Small intestine (tissue), 16 donors: ENCODE results near the gene VDAC2. TPM values are rescaled to one million over a fixed set of nuclear protein-coding genes. Genes with fewer than 3 reads are reported as not detected.

ENCODE experiments used
- DNase-seq, 2 donors: peaks; one replicate each; pipeline versions ENCODE4 v3.0.0 to v3.0.0-alpha.2; 2013
- FAIRE-seq: peaks from 2 replicates; lab custom pipeline; 2012; peaks lifted over from hg19 to GRCh38; lab: Jason Lieb, UNC
- H3K27ac ChIP-seq, 3 donors: one replicate each; pipeline ENCODE4 v1.5.1; 2013; ENCODE audit warnings: low read length in 2 of 3, mild to moderate bottlenecking in 2 of 3, control low read depth in 1 of 3, inconsistent platforms in 1 of 3, low read depth in 1 of 3, moderate library complexity in 1 of 3
- H3K27me3 ChIP-seq, 3 donors: one replicate each; pipeline ENCODE4 v1.6.1; 2013; ENCODE audit warnings: low read length in 3 of 3, inconsistent platforms in 1 of 3; ENCODE audit not compliant: control insufficient read depth in 3 of 3, insufficient read depth in 3 of 3
- H3K36me3 ChIP-seq, 3 donors: one replicate each; pipeline ENCODE4 v1.6.1; 2013; ENCODE audit warnings: low read length in 3 of 3, inconsistent platforms in 1 of 3, low read depth in 1 of 3, mild to moderate bottlenecking in 1 of 3, moderate library complexity in 1 of 3; ENCODE audit not compliant: control insufficient read depth in 3 of 3, insufficient read depth in 2 of 3
- H3K4me1 ChIP-seq, 3 donors: one replicate each; pipeline ENCODE4 v1.6.1; 2013; ENCODE audit warnings: low read length in 2 of 3, inconsistent platforms in 1 of 3, low read depth in 1 of 3, mild to moderate bottlenecking in 1 of 3, moderate library complexity in 1 of 3; ENCODE audit not compliant: control insufficient read depth in 3 of 3, insufficient read depth in 2 of 3
- H3K4me3 ChIP-seq, 3 donors: one replicate each; pipeline ENCODE4 v1.5.1; 2013; ENCODE audit warnings: low read length in 3 of 3, control low read depth in 1 of 3, inconsistent platforms in 1 of 3, low read depth in 1 of 3, mild to moderate bottlenecking in 1 of 3, moderate library complexity in 1 of 3
- H3K9me3 ChIP-seq, 2 donors: one replicate each; pipeline ENCODE4 v1.6.1; 2013; ENCODE audit warnings: low read depth in 1 of 2, low read length in 1 of 2; ENCODE audit not compliant: control insufficient read depth in 2 of 2, insufficient read depth in 1 of 2
- WGBS, 3 donors: extraction: QIAGEN DNeasy Blood & Tissue Kit; methylation state at CpG; one replicate each; pipeline ENCODE4 v1.1.7; 2013; 5-methylcytosine and 5-hydroxymethylcytosine counted together
- long read RNA-seq, 10 donors: transcript quantifications; one replicate each; lab custom pipeline, GENCODE V29; 2026
- polyA plus RNA-seq, 4 donors: library from polyadenylated mRNA; stranded (reverse) in 3 of 4; unstranded in 1 of 4; fragments of 200-250 nt in 3 of 4; fragments of 120-200 nt in 1 of 4; gene quantifications; one replicate each; pipeline versions ENCODE4 v1.2.1 to v1.2.3, GENCODE V29; 2013
- donor health status: healthy with polysubstance abuse.
- donor health status: control.
- donor health status: control.
- donor health status: Bipolar disorder and iron deficiency.
- donor health status: healthy.

Gene VDAC2, protein sequence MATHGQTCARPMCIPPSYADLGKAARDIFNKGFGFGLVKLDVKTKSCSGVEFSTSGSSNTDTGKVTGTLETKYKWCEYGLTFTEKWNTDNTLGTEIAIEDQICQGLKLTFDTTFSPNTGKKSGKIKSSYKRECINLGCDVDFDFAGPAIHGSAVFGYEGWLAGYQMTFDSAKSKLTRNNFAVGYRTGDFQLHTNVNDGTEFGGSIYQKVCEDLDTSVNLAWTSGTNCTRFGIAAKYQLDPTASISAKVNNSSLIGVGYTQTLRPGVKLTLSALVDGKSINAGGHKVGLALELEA
- polyA plus RNA-seq = 100 to 1,000 TPM; 169 to 313 (median 236) TPM
- long read RNA-seq, donor 1, transcript VDAC2-203 (10 exons, 1,557 nt) = major isoform, 146 of 187 reads
- long read RNA-seq, donor 1, partial matches to known transcripts = 35 of 187 reads
- long read RNA-seq, donor 1, other reads (novel, unspliced or antisense) = 5 of 187 reads
- long read RNA-seq, donor 2, transcript VDAC2-203 (10 exons, 1,557 nt) = major isoform, 34 of 46 reads
- long read RNA-seq, donor 2, partial matches to known transcripts = 11 of 46 reads
- long read RNA-seq, donor 2, other reads (novel, unspliced or antisense) = 0 of 46 reads
- long read RNA-seq, donor 3, transcript VDAC2-203 (10 exons, 1,557 nt) = major isoform, 31 of 96 reads
- long read RNA-seq, donor 3, partial matches to known transcripts = 65 of 96 reads
- long read RNA-seq, donor 3, other reads (novel, unspliced or antisense) = 0 of 96 reads
- long read RNA-seq, donor 4, partial matches to known transcripts = 0 of 2 reads
- long read RNA-seq, donor 4, other reads (novel, unspliced or antisense) = 0 of 2 reads
- long read RNA-seq, donor 5, transcript VDAC2-203 (10 exons, 1,557 nt) = major isoform, 17 of 17 reads
- long read RNA-seq, donor 5, partial matches to known transcripts = 0 of 17 reads
- long read RNA-seq, donor 5, other reads (novel, unspliced or antisense) = 0 of 17 reads
- long read RNA-seq, donor 6, transcript VDAC2-203 (10 exons, 1,557 nt) = major isoform, 75 of 93 reads
- long read RNA-seq, donor 6, partial matches to known transcripts = 13 of 93 reads
- long read RNA-seq, donor 6, other reads (novel, unspliced or antisense) = 5 of 93 reads
- long read RNA-seq, donor 7 = 0 reads
- long read RNA-seq, donor 8, transcript VDAC2-203 (10 exons, 1,557 nt) = major isoform, 8 of 8 reads
- long read RNA-seq, donor 8, partial matches to known transcripts = 0 of 8 reads
- long read RNA-seq, donor 8, other reads (novel, unspliced or antisense) = 0 of 8 reads
- long read RNA-seq, donor 9, transcript VDAC2-203 (10 exons, 1,557 nt) = major isoform, 17 of 28 reads
- long read RNA-seq, donor 9, partial matches to known transcripts = 11 of 28 reads
- long read RNA-seq, donor 9, other reads (novel, unspliced or antisense) = 0 of 28 reads
- long read RNA-seq, donor 10, transcript VDAC2-203 (10 exons, 1,557 nt) = major isoform, 96 of 130 reads
- long read RNA-seq, donor 10, partial matches to known transcripts = 34 of 130 reads
- long read RNA-seq, donor 10, other reads (novel, unspliced or antisense) = 0 of 130 reads

DNA sequence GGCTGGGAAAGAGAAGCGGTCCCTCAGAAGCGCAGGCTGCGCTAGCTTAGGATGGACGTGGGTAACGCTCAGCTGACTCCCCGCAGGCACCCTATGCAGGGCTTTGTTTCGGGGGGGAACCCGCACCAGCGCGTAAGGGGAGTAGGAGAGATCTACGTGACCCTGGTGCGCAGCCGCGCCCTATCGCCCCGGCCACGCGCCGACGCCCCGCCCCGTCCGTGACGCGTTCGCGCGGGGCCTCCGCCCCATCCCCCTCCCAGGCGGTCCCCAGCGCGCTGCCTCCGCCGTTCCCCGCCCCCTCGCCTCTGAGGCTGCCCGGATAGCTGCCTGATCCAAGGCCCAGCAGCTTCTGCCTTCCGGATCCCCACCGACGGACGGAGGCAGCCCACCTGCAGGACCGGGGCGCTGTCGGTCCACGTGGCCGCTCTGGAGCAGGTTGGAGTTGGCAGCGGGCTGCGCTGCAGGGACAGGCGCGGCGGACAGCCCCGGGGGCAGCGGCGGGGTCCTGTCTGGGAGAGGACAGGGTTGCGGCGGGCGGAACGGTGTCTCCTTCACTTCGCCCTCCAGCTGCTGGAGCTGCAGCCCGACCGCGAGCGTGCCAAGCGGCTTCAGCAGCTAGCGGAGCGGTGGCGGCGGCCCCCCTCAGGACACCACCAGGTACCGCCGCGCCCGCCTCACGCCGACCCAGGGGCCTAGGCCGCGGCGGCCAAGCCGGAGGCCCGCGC lies at the start of gene VDAC2:
Gene VDAC2 (plus strand): TSS at position 515 of the 725 bp plus-strand sequence. CDS start 363 bp downstream, outside the sequence.
- FAIRE-seq = no peak
- H3K27ac ChIP-seq = peak within 1 kb of the TSS; percentile 97 to 99 (median 98)
- H3K27me3 ChIP-seq = no peaks in the 10 kb centered on the region
- 0 to 1% (median 0%) methylated on average over 60 to 80 of the region's 80 CpGs for WGBS, 3 donors
- peak; percentile 87 to 96 for DNase-seq
- peaks cover 0 to 26% (median 3%) of the 10 kb centered on the region in 3 donors for H3K4me1 ChIP-seq
- peak within 1 kb of the TSS; percentile 89 to 93 (median 89) for H3K4me3 ChIP-seq
- H3K9me3 ChIP-seq = no peaks in the 10 kb centered on the region
- peaks cover 0 to 21% (median 1%) of the 10 kb centered on the region in 3 donors for H3K36me3 ChIP-seq

DNA sequence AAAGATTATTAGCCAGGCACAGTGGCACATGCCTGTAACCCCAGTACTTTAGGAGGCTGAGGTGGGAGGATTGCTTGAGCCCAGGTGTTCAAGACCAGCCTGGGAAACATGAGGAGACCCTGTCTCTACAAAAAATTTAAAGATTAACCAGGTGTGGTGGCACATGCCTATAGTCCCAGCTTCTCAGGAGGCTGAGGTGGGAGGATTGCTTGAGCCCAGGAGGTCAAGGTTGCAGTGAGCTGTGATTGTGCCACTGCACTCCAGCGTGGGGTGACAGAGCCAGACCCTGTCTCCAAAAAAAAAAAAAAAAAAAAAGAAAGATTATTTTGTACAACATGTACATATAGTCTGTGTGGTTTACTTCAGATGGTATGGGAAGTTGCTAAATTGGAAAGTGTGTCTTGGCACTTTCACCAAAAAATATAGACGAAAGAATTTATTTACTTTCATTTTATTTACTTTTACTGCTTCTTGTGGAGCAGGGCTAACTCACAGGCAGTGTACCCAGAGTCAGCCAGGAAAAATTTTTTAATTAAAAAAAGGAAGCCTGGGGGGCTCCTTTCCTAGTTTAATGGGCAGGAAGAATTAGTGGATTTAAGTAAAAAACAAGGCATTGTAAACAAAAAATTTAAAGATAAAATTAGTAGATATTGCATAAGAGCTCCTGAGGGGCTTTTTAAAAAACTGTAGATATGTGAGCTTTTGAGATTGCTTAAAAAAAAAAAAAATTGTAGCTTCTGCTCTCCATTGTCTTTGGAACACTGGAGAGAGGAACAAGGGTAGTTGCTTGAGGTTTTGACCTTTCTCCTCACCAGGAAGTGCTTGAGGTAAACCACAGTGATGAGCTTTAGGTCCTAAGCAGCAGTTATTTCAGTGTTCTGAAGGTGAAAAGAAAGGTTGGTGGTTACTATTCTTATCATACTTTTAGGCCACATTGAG lies 44.6 kb upstream of the VDAC2 start:
- H3K36me3 ChIP-seq = peaks cover 3 to 27% (median 6%) of the 10 kb centered on the region in 3 donors
- DNase-seq (peak in 1 of 2 donors; percentile 47), FAIRE-seq (no peak)
- H3K4me1 ChIP-seq = peaks cover 0 to 3% (median 0%) of the 10 kb centered on the region in 3 donors
- no peak overlapping the region for H3K27ac ChIP-seq
- WGBS, 3 donors = 49 to 82% (median 68%) methylated on average over 2 of the region's 2 CpGs
- no peaks in the 10 kb centered on the region for H3K9me3 ChIP-seq
- no peaks in the 10 kb centered on the region for H3K27me3 ChIP-seq
- H3K4me3 ChIP-seq = no peak overlapping the region

DNA sequence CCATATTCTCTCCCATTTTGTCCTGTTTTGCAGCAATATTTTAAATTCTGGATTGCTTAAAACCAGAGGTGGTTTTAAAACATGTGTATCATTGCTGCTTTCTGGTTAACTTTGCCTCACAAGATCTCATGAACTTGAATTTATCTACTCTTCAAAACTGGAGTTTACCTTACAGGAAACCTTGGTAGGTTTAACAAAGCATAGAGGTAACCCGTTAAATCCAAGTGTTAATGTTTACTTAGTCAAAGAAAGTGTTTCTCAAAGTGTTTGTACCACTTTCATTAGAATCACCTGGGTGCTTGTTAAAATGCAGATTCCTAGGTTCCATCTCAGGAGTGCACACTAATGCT lies 44.0 kb upstream of the VDAC2 start:
- peak overlapping the region in 1 of 3 donors; percentile 11 for H3K27ac ChIP-seq
- DNase-seq (no peak), FAIRE-seq (no peak)
- WGBS, 3 donors = 68 to 78% (median 69%) methylated on average over 1 of the region's 1 CpG
- H3K27me3 ChIP-seq = no peaks in the 10 kb centered on the region
- H3K4me1 ChIP-seq = peaks cover 0 to 3% (median 0%) of the 10 kb centered on the region in 3 donors
- peaks cover 3 to 27% (median 6%) of the 10 kb centered on the region in 3 donors for H3K36me3 ChIP-seq
- H3K9me3 ChIP-seq = no peaks in the 10 kb centered on the region
- no peak overlapping the region for H3K4me3 ChIP-seq

DNA sequence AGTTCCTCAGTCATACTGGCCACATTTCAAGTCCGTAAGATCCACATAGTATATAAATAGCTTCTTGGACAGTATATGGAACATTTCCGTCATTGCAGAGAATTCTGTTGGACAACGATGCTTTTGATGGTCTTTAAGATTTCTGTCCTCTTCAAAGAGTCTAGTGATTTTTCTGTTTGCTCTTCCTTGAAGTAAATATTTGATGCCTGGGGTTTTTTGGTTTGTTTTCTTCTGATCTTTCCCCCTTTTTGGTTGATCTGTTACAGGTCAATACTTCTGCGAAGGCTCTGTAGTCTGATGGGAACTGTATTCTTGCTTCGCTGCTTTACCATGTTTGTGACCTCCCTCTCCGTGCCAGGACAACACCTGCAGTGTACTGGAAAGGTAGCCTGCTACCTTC lies 42.3 kb upstream of the VDAC2 start:
- Histone ChIP-seq H3K27ac (no peak overlapping the region), H3K27me3 (no peaks in the 10 kb centered on the region), H3K4me1 (peaks cover 0 to 3% (median 0%) of the 10 kb centered on the region in 3 donors), H3K36me3 (peaks cover 3 to 30% (median 6%) of the 10 kb centered on the region in 3 donors), H3K9me3 (no peaks in the 10 kb centered on the region), H3K4me3 (no peak overlapping the region)
- no peak for DNase-seq
- WGBS, 3 donors = 83 to 95% (median 92%) methylated on average over 6 of the region's 6 CpGs
- FAIRE-seq = no peak

DNA sequence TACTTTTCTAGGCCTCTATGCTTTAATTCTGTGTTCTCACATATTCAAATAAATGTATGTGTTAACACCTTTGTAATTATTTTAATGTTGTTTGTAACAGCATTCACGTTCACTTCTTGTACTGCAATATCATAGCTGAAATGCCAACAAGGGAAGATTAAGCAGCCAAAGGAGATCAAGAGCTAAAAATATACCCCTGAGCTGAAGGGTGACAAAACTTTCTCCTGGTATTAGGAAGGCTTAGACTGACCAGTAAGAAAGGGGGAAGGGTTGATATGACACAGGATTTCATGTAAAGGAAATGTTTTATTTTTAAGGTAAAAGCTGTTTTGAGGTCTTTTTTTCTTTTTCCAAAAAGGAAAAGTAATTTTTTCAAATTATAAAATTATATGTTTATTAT lies 40.4 kb upstream of the VDAC2 start:
- peaks cover 0 to 3% (median 0%) of the 10 kb centered on the region in 3 donors for H3K4me1 ChIP-seq
- H3K27ac ChIP-seq = no peak overlapping the region
- 84 to 93% (median 88%) methylated on average over 1 of the region's 1 CpG for WGBS, 3 donors
- peaks cover 3 to 22% (median 8%) of the 10 kb centered on the region in 3 donors for H3K36me3 ChIP-seq
- no peak for DNase-seq
- no peak for FAIRE-seq
- H3K27me3 ChIP-seq = no peaks in the 10 kb centered on the region
- no peaks in the 10 kb centered on the region for H3K9me3 ChIP-seq
- H3K4me3 ChIP-seq = no peak overlapping the region

DNA sequence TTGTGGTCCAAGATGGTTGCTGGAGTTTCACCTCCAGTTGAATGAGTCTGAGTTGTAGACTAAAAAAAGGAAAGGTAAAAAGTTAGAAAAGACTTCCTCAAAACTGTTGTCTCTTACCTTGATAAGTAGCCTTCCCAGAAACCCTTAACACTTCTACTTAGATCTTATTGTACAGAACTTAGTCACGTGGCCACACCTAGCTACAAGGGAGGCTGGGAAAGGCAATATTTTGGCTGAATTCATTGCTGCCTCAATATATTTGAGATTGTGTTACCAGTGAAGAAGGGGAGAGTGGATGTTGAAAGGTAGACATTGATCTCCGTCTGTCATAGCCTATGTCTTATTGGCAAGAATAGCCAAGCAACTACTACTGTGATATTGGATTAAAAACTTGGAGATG lies 35.5 kb upstream of the VDAC2 start:
- H3K27ac ChIP-seq = no peak overlapping the region
- no peaks in the 10 kb centered on the region for H3K27me3 ChIP-seq
- WGBS, 3 donors = 93 to 100% (median 97%) methylated on average over 2 of the region's 2 CpGs
- DNase-seq = no peak
- FAIRE-seq = no peak
- H3K4me3 ChIP-seq = no peak overlapping the region
- no peaks in the 10 kb centered on the region for H3K9me3 ChIP-seq
- peaks cover 3 to 9% (median 8%) of the 10 kb centered on the region in 3 donors for H3K36me3 ChIP-seq
- H3K4me1 ChIP-seq = no peaks in the 10 kb centered on the region
